Neuronal stem cell (in vitro differentiated cells): Measurements from ENCODE around the gene KLK5.

Source experiments
- DNase-seq: peaks from one replicate; pipeline ENCODE4 v3.0.0-alpha.2; 2013; ENCODE audit warnings: low spot score
- H2AFZ ChIP-seq: one replicate; pipeline ENCODE4 v1.6.1; 2013; ENCODE audit warnings: mild to moderate bottlenecking, low read length, inconsistent platforms
- H2AK5ac ChIP-seq: 2 replicates; pipeline ENCODE4 v1.6.1; 2013; ENCODE audit warnings: low read depth, mild to moderate bottlenecking, inconsistent platforms, low read length, moderate library complexity, mixed read lengths
- H2BK120ac ChIP-seq: 2 replicates; pipeline ENCODE4 v1.6.1; 2013; ENCODE audit warnings: low read depth, mild to moderate bottlenecking, inconsistent platforms, low read length, moderate library complexity, mixed read lengths
- H2BK12ac ChIP-seq: one replicate; pipeline ENCODE4 v1.6.1; 2013; ENCODE audit warnings: low read length, inconsistent platforms
- H2BK15ac ChIP-seq: 2 replicates; pipeline ENCODE4 v1.6.1; 2013; ENCODE audit warnings: mild to moderate bottlenecking, low read length, inconsistent platforms, mixed read lengths
- H2BK5ac ChIP-seq: one replicate; pipeline ENCODE4 v1.6.1; 2013; ENCODE audit warnings: inconsistent platforms, mild to moderate bottlenecking, low read length, moderate library complexity
- H3K14ac ChIP-seq: one replicate; pipeline ENCODE4 v1.6.1; 2013; ENCODE audit warnings: low read length, inconsistent platforms
- H3K18ac ChIP-seq: 2 replicates; pipeline ENCODE4 v1.6.1; 2013; ENCODE audit warnings: low read length, inconsistent platforms
- H3K23ac ChIP-seq: 2 replicates; pipeline ENCODE4 v1.6.1; 2013; ENCODE audit warnings: low read depth, mild to moderate bottlenecking, mixed read lengths, low read length, inconsistent platforms; ENCODE audit not compliant: poor library complexity
- H3K27ac ChIP-seq: replicated peaks from 3 replicates; pipeline ENCODE4 v1.5.1; 2013; ENCODE audit warnings: low read length, inconsistent platforms
- H3K27me3 ChIP-seq, 3 experiments: 2 replicates each; pipeline ENCODE4 v1.6.1; 2013; ENCODE audit warnings: low read length in 3 of 3, mild to moderate bottlenecking in 2 of 3, inconsistent platforms in 1 of 3, low read depth in 1 of 3, mixed read lengths in 1 of 3, moderate library complexity in 1 of 3; ENCODE audit not compliant: control insufficient read depth in 3 of 3, insufficient read depth in 3 of 3
- H3K36me3 ChIP-seq, 2 donors: replicated peaks in 1 of 2; 2 replicates each; pipeline ENCODE4 v1.6.1; 2013; ENCODE audit warnings: low read length in 2 of 2; ENCODE audit not compliant: control insufficient read depth in 2 of 2, insufficient read depth in 2 of 2
- H3K4ac ChIP-seq: 2 replicates; pipeline ENCODE4 v1.6.1; 2013; ENCODE audit warnings: inconsistent platforms, mild to moderate bottlenecking, low read length, moderate library complexity
- H3K4me1 ChIP-seq, 2 donors: 1 replicate in 1 of 2; 2 replicates in 1 of 2; pipeline ENCODE4 v1.6.1; 2013; ENCODE audit warnings: low read length in 2 of 2, low read depth in 1 of 2; ENCODE audit not compliant: control insufficient read depth in 2 of 2, insufficient read depth in 1 of 2
- H3K4me2 ChIP-seq: one replicate; pipeline ENCODE4 v1.6.1; 2013; ENCODE audit warnings: mild to moderate bottlenecking, low read length, inconsistent platforms; ENCODE audit not compliant: insufficient read depth, poor library complexity, severe bottlenecking
- H3K4me3 ChIP-seq, 2 donors: 2 replicates each; pipeline ENCODE4 v1.5.1; 2013; ENCODE audit warnings: low read length in 2 of 2, mild to moderate bottlenecking in 2 of 2, inconsistent platforms in 1 of 2, moderate library complexity in 1 of 2
- H3K79me1 ChIP-seq: one replicate; pipeline ENCODE4 v1.6.1; 2013; ENCODE audit warnings: low read depth, mild to moderate bottlenecking, inconsistent platforms, low read length, moderate library complexity
- H3K9ac ChIP-seq: one replicate; pipeline ENCODE4 v1.6.1; 2013; ENCODE audit warnings: mild to moderate bottlenecking, low read depth, low read length, inconsistent platforms; ENCODE audit not compliant: poor library complexity
- H3K9me3 ChIP-seq, 2 donors: replicated peaks in 1 of 2; 2 replicates each; pipeline versions ENCODE3 to v1.6.1; 2013; ENCODE audit warnings: low read length in 2 of 2, mild to moderate bottlenecking in 2 of 2, inconsistent platforms in 1 of 2, low read depth in 1 of 2, mixed read lengths in 1 of 2, moderate library complexity in 1 of 2; ENCODE audit not compliant: control insufficient read depth in 2 of 2, insufficient read depth in 1 of 2
- H4K8ac ChIP-seq: one replicate; pipeline ENCODE4 v1.6.1; 2013; ENCODE audit warnings: low read depth, mild to moderate bottlenecking, inconsistent platforms, low read length, moderate library complexity
- H4K91ac ChIP-seq: one replicate; pipeline ENCODE4 v1.6.1; 2013; ENCODE audit warnings: low read length, low read depth, mild to moderate bottlenecking, inconsistent platforms; ENCODE audit not compliant: poor library complexity
- WGBS, 2 donors: extraction: QIAGEN DNeasy Blood & Tissue Kit; methylation state at CpG; one replicate each; pipeline ENCODE4 v1.1.7; 2013; ENCODE audit warnings: missing lambda C conversion rate in 2 of 2, mixed read lengths in 1 of 2; ENCODE audit not compliant: insufficient read length in 2 of 2, insufficient replicate concordance in 1 of 2; ENCODE audit errors: extremely low coverage in 2 of 2; 5-methylcytosine and 5-hydroxymethylcytosine counted together

Gene KLK5

GRCh38 chr19:50981587-50982146, 28.8 kb upstream of the KLK5 start:
- no peak overlapping the region for H3K18ac ChIP-seq
- no peak overlapping the region for H3K4me2 ChIP-seq
- no peak overlapping the region for H4K91ac ChIP-seq
- no peak overlapping the region for H3K4ac ChIP-seq
- no peak overlapping the region for H2AFZ ChIP-seq
- no peak overlapping the region for H4K8ac ChIP-seq
- no peak overlapping the region for H3K23ac ChIP-seq
- WGBS, 2 donors: no CpG with 5 or more reads among the region's 11 CpGs
- no peaks in the 10 kb centered on the region for H3K36me3 ChIP-seq
- no peak for DNase-seq
- no peak overlapping the region for H3K27ac ChIP-seq
- H3K9me3 ChIP-seq: no peaks in the 10 kb centered on the region
- H3K4me3 ChIP-seq: no peak overlapping the region
- peaks cover 0 to 12% of the 10 kb centered on the region in 2 donors for H3K4me1 ChIP-seq
- no peak overlapping the region for H3K14ac ChIP-seq
- no peaks in the 10 kb centered on the region for H3K79me1 ChIP-seq
- H3K27me3 ChIP-seq: peaks cover 0 to 14% (median 6%) of the 10 kb centered on the region in 3 experiments
- H3K9ac ChIP-seq: no peak overlapping the region
- no peak overlapping the region for H2AK5ac ChIP-seq
- H2BK12ac ChIP-seq: no peak overlapping the region
- H2BK5ac ChIP-seq: peak overlapping the region; percentile 83
- no peak overlapping the region for H2BK120ac ChIP-seq
- H2BK15ac ChIP-seq: no peak overlapping the region

- Histone ChIP-seq H3K4me1 (peaks cover 0 to 12% of the 10 kb centered on the region in 2 donors), H4K8ac (no peak overlapping the region), H2BK15ac (peak overlapping the region; percentile 27), H3K27me3 (peaks cover 0 to 14% (median 6%) of the 10 kb centered on the region in 3 experiments), H2AFZ (no peak overlapping the region), H3K36me3 (no peaks in the 10 kb centered on the region), H2BK12ac (no peak overlapping the region), H2BK5ac (no peak overlapping the region), H2BK120ac (no peak overlapping the region), H3K18ac (no peak overlapping the region), H3K4me3 (no peak overlapping the region), H3K27ac (no peak overlapping the region), H3K79me1 (no peaks in the 10 kb centered on the region), H3K4me2 (no peak overlapping the region), H3K14ac (peak overlapping the region; percentile 25), H3K9me3 (no peaks in the 10 kb centered on the region), H3K9ac (no peak overlapping the region), H4K91ac (no peak overlapping the region), H3K4ac (no peak overlapping the region), H2AK5ac (no peak overlapping the region), H3K23ac (peak overlapping the region; percentile 29)
- no peak for DNase-seq
- WGBS, 2 donors: no CpG with 5 or more reads among the region's 13 CpGs
Observed at GRCh38 chr19:50980208-50980607, 27.4 kb upstream of the KLK5 start.

DNA sequence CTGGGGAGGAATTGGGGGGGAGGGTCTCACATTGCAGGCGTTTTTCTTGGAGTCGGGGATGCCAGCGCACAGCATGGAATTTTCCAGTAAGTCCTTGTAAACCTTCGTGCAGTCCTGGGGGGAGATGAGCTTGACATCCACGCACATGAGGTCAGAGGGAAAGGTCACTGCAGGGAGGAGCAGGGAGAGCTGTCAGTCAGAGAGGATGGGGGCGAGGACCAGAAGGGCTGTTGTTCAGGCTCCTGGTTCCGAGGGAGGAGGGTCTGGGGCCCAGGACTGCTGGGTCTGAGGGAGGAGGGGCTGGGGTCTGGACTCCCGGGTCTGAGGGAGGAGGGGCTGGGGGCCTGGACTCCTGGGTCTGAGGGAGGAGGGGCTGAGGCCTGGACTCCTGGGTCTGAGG, 26.9 kb upstream of the KLK5 start:
- no peak overlapping the region for H2AK5ac ChIP-seq
- H3K9me3 ChIP-seq: no peaks in the 10 kb centered on the region
- no peak overlapping the region for H4K8ac ChIP-seq
- H3K23ac ChIP-seq: no peak overlapping the region
- H4K91ac ChIP-seq: no peak overlapping the region
- no CpG with 5 or more reads among the region's 8 CpGs for WGBS, 2 donors
- no peak overlapping the region for H3K27ac ChIP-seq
- H2AFZ ChIP-seq: no peak overlapping the region
- peaks cover 0 to 14% (median 6%) of the 10 kb centered on the region in 3 experiments for H3K27me3 ChIP-seq
- peaks cover 0 to 12% of the 10 kb centered on the region in 2 donors for H3K4me1 ChIP-seq
- no peak overlapping the region for H3K9ac ChIP-seq
- no peaks in the 10 kb centered on the region for H3K36me3 ChIP-seq
- DNase-seq: no peak
- H2BK12ac ChIP-seq: no peak overlapping the region
- H3K14ac ChIP-seq: peak overlapping the region; percentile 44
- H3K4ac ChIP-seq: no peak overlapping the region
- H3K18ac ChIP-seq: no peak overlapping the region
- H2BK15ac ChIP-seq: peak overlapping the region; percentile 27
- H2BK120ac ChIP-seq: no peak overlapping the region
- H3K4me3 ChIP-seq: no peak overlapping the region
- no peaks in the 10 kb centered on the region for H3K79me1 ChIP-seq
- no peak overlapping the region for H3K4me2 ChIP-seq
- H2BK5ac ChIP-seq: no peak overlapping the region

- Histone ChIP-seq H2AK5ac (no peak overlapping the region), H3K27ac (no peak overlapping the region), H3K36me3 (no peaks in the 10 kb centered on the region), H3K79me1 (no peaks in the 10 kb centered on the region), H3K4me1 (peaks cover 0 to 12% of the 10 kb centered on the region in 2 donors), H3K4ac (no peak overlapping the region), H2BK12ac (no peak overlapping the region), H4K8ac (no peak overlapping the region), H3K14ac (no peak overlapping the region), H2BK15ac (no peak overlapping the region), H2AFZ (no peak overlapping the region), H3K23ac (no peak overlapping the region), H2BK120ac (no peak overlapping the region), H4K91ac (no peak overlapping the region), H3K4me3 (no peak overlapping the region), H3K4me2 (no peak overlapping the region), H3K18ac (no peak overlapping the region), H3K9ac (no peak overlapping the region), H2BK5ac (no peak overlapping the region), H3K9me3 (no peaks in the 10 kb centered on the region), H3K27me3 (peaks cover 0 to 10% (median 4%) of the 10 kb centered on the region in 3 experiments)
- WGBS, 2 donors: no CpG with 5 or more reads among the region's 5 CpGs
- DNase-seq: no peak
Observed at GRCh38 chr19:50978772-50979390, 26.0 kb upstream of the KLK5 start.
